IPS-15b (cell line): ENCODE measurements around the gene SDC3.

ENCODE experiments used
- H3K27me3 ChIP-seq: one replicate; pipeline ENCODE4 v1.6.1; 2013; ENCODE audit warnings: low read length; ENCODE audit not compliant: control insufficient read depth, insufficient read depth
- H3K36me3 ChIP-seq: one replicate; pipeline ENCODE4 v1.6.1; 2013; ENCODE audit warnings: low read length; ENCODE audit not compliant: control insufficient read depth, insufficient read depth
- H3K4me1 ChIP-seq: one replicate; pipeline ENCODE4 v1.6.1; 2013; ENCODE audit warnings: mild to moderate bottlenecking, low read length; ENCODE audit not compliant: control insufficient read depth, insufficient read depth
- H3K4me3 ChIP-seq: one replicate; pipeline ENCODE4 v1.5.1; 2013; ENCODE audit warnings: low read depth, low read length
- H3K9ac ChIP-seq: one replicate; pipeline ENCODE4 v1.6.1; 2013; ENCODE audit warnings: low read depth, mild to moderate bottlenecking, low read length
- H3K9me3 ChIP-seq: one replicate; pipeline ENCODE4 v1.6.1; 2013; ENCODE audit warnings: mild to moderate bottlenecking, low read length; ENCODE audit not compliant: control insufficient read depth, insufficient read depth

Gene SDC3

DNA sequence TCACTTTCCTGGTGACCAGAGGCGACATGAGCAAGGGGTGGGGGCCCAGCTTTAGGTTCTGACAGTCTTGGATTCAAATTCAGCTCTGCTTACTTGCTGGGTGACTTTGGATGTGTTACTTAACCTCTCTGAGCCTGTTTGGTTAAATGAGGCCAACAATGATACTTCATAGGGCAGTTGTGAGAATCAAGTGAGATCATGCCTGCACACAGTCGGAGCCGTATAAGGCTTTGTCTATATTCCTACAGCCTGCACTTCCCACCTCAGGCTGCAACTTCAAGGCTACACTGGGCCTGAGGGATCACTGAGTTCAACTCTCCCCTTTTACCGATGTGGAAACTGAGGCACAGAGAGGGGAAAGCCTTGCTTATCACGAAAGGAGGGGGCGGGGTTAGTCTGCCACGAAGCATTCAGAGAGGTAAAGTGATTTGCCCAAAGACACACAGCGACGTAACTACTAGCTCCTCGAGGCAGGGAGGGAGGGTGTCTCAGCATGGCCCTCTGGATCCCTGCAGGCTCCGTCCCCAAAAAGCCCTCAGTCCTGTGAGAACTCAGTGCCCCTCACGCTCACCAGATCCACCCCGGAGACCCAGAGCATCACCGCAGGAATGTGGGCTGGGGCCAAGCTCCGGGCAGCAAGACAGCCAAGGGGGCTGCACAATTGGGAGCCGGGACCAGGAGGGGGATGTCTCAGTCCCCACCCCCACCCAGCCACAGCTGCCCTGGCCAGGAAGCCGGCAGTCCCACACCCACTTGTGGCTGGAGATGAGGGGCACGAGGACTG is 25.0 kb downstream of the SDC3 start:
- H3K4me3 ChIP-seq, result no peak overlapping the region
- H3K9ac ChIP-seq, result no peak overlapping the region
- H3K9me3 ChIP-seq, result no peaks in the 10 kb centered on the region
- H3K36me3 ChIP-seq, result no peaks in the 10 kb centered on the region
- no peaks in the 10 kb centered on the region for H3K27me3 ChIP-seq
- peaks cover 12% of the 10 kb centered on the region for H3K4me1 ChIP-seq

DNA sequence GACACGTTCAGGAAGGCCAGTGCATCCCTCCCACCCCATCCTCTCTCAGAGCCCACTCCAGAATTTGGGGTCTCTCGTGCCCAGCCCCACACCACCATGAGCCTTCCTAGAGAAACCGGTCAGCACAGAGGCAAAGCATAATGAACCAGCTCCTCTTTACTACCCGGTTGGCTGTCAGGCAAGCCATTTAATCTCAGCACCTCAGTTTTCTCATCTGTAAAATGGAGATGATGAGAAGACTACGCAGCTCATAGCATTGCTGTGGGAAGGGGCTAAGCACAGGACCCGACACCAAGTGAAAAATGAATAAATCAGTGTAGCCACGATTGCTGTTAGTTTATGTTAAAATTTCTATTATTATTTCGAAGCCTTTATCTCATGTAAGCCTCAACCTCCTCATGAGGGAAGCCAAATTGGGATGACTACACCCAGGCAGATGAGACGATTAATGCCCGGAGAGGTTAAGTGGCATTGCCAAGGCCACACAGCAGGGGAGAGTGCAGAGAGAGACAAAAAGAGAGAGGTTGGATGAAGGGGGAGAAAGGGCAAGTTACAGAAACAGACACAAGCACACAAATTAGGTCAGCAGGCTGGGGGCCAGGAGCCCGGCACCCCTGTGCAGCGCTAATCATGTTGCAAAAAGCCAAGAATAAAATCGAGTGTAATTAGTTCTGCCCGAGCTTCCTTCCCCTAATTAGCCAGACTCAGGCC is 25.7 kb downstream of the SDC3 start:
- Histone ChIP-seq H3K9ac (no peak overlapping the region), H3K4me1 (peaks cover 8% of the 10 kb centered on the region), H3K9me3 (no peaks in the 10 kb centered on the region), H3K4me3 (no peak overlapping the region), H3K27me3 (no peaks in the 10 kb centered on the region), H3K36me3 (no peaks in the 10 kb centered on the region)

DNA sequence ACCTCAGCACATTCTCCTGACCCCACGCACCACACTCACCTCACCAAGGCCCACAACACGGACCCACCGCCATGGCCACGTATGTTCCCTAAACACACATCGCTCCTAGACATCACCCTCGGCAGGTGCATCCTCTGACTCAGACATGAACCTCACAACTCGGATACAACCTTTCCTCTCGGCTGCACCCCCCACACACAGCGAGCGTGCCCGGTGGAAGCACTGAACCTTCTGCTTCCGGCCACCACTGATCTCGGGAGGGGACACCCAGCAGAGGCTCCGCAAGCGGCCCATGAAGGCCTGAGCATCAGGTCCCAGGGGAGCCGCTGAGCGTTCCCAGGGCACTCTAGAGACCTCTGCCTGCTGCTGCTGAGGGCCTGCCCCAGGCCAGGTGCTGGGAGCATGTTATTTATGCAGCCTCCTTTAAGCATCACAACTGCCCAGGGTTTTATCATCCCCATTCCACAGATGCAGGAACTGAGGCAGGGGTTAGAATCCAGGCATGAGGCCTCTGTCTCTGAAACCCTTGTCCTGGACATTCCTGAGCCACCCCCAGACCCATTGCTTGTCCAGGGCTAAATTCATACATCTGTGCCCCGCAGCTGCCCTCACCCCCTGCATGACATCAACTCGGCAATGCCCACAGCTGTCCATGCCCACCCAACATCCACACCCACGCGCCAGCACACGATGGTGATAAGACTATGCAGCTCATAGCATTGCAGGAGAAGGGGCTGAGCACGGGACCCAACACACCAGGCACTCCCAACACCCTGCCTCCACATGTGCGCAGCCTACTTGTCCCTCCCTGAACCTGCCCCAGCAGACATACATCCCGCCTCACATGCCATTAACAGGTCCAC is 27.0 kb downstream of the SDC3 start:
- H3K9ac ChIP-seq, result no peak overlapping the region
- H3K36me3 ChIP-seq, result no peaks in the 10 kb centered on the region
- peaks cover 5% of the 10 kb centered on the region for H3K4me1 ChIP-seq
- H3K4me3 ChIP-seq, result no peak overlapping the region
- H3K9me3 ChIP-seq, result no peaks in the 10 kb centered on the region
- no peaks in the 10 kb centered on the region for H3K27me3 ChIP-seq

DNA sequence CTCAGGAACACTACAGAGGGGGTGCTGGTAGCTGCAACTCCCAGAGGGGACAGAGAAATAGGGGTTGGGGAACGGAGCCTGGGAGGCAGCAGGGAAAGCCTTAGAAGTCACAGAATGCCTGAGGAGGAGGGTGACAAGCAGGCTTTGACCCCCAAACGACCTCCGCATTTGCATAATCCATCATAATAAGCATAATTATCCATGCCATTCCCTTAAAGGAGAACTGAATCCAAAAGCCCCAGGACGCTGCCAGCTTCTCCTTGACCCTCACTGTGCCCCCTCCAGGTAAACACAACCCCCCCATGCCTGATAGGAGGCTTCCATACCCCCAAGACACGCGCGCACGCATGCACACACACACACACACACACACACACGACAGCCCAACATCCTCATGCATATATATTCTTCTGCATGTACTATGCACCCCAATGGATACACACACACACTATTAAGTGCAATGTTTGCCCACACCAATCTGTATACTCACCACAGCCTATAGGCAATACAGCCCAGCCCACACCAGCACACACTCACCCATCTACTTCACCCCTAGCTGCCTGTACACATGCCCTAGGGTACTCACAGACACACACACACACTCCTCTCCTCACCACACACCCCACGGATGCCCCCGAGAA is 27.8 kb downstream of the SDC3 start:
- H3K27me3 ChIP-seq, result no peaks in the 10 kb centered on the region
- H3K4me3 ChIP-seq, result no peak overlapping the region
- H3K36me3 ChIP-seq, result no peaks in the 10 kb centered on the region
- H3K4me1 ChIP-seq, result peaks cover 5% of the 10 kb centered on the region
- no peaks in the 10 kb centered on the region for H3K9me3 ChIP-seq
- no peak overlapping the region for H3K9ac ChIP-seq

DNA sequence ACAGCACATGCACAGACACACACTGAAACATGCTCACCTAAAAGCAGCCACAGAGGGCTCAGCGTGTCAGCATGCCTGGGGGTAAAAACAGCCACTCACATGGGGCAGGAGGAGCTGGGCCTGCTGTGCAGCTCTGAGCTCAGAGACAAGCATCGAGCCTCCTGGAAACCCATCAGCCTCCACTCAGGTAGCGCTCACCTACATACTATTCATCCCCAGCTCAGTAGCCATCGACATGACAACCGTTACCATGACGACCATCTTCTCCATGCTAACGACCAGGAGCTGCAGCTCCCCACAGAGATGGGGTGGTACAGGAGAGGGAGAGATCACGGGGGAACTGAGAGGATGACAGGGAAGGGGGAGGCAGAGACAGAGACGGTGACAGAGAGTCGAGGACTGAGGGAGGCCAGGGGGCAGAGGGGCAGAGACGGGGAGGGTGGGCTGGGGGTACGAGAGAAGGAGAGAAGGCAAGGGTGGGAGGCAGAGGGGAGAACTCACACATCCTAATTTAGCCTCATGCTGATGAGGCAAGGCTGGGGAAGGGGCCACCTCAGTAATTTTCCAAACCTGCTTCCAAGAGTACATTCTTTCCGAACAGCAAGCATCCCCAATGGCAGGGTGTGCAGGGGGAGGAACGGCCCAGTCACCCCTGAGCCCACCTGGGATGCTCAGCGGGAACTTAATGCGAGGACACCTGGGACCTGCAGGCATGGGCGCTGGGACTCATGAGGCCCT is 28.4 kb downstream of the SDC3 start:
- no peaks in the 10 kb centered on the region for H3K9me3 ChIP-seq
- no peaks in the 10 kb centered on the region for H3K27me3 ChIP-seq
- H3K36me3 ChIP-seq, result no peaks in the 10 kb centered on the region
- H3K4me1 ChIP-seq, result peaks cover 5% of the 10 kb centered on the region
- H3K9ac ChIP-seq, result no peak overlapping the region
- no peak overlapping the region for H3K4me3 ChIP-seq

DNA sequence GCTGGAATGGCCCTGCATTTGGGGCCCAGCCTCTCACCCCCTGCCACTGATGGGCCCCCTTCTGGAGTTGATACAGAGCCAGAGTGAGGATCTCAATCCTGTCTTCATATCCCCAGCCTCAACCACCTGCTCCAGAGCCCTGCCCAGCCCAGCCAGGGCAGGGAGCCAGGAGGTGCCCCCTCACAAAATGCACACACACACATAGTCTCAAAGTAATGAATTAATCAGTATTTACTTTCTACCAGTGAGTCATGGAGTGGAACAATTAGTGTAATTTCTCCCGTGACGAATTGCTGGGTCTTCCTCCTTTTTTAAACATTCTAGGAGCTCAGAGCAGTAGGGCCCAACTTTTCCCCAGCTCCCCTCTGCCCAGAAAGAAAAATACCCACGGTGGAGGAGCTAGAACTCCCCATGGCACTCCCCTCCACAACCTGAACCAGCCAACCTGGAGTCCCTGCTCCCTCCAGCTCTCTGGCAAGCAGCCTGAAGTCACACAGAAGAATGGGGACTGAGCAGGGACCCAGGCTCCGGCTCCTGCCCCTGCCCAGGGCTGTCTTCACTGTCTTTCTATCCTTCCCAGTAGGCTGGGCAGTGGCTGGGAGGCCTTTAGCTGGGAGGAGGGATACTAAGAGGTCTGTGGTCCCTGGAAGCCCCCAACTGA is 29.3 kb downstream of the SDC3 start:
- Histone ChIP-seq H3K9ac (no peak overlapping the region), H3K4me3 (no peak overlapping the region), H3K9me3 (no peaks in the 10 kb centered on the region), H3K27me3 (no peaks in the 10 kb centered on the region), H3K4me1 (peaks cover 5% of the 10 kb centered on the region), H3K36me3 (no peaks in the 10 kb centered on the region)

DNA sequence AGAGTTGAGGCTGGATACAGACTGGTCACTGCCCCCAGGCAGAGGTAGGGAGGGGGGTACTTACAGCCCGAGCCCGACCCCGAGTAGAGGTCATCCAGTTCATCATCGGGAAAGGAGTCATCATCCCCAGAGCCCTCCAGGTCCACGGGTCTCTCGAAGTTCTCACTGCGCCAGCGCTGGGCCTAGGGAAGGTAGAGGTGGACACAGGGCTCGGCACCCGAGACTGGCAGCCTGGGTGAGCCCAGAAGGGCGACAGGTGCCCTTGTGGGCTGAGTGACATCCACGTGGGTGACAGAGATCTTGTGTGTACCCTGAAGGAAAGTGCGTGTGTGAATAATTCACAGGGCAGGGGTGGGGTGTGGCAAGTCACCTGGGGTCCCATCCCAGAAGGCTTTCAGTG is 30.0 kb downstream of the SDC3 start:
- H3K4me1 ChIP-seq, result peaks cover 5% of the 10 kb centered on the region

DNA sequence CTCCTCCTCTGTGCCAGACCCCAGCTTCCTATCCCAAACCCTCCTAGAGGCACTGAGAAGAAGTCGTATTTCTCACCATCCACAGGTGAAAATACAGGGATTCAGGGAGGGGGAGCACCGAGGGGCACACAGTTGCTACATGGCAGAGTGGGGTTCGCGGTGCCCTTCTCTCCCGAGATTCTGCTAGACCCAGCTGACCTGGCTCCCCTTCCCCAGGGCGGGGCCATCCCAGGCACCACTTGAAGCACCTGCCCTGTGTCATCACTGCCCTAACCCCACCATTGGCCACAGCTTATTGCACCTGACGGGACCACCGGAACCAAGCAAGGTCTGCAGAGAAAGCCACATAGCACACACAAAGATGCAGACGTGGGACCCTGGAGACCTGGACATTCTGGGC is 30.5 kb downstream of the SDC3 start:
- H3K4me3 ChIP-seq, result no peak overlapping the region
- no peaks in the 10 kb centered on the region for H3K9me3 ChIP-seq
- peaks cover 5% of the 10 kb centered on the region for H3K4me1 ChIP-seq
- no peak overlapping the region for H3K9ac ChIP-seq
- peaks cover under 1% of the 10 kb centered on the region for H3K36me3 ChIP-seq
- H3K27me3 ChIP-seq, result no peaks in the 10 kb centered on the region

More for the DNA sequence above, 30.0 kb downstream of the SDC3 start:
- Histone ChIP-seq H3K36me3 (no peaks in the 10 kb centered on the region), H3K4me3 (no peak overlapping the region), H3K9me3 (no peaks in the 10 kb centered on the region), H3K9ac (no peak overlapping the region), H3K27me3 (no peaks in the 10 kb centered on the region)

DNA sequence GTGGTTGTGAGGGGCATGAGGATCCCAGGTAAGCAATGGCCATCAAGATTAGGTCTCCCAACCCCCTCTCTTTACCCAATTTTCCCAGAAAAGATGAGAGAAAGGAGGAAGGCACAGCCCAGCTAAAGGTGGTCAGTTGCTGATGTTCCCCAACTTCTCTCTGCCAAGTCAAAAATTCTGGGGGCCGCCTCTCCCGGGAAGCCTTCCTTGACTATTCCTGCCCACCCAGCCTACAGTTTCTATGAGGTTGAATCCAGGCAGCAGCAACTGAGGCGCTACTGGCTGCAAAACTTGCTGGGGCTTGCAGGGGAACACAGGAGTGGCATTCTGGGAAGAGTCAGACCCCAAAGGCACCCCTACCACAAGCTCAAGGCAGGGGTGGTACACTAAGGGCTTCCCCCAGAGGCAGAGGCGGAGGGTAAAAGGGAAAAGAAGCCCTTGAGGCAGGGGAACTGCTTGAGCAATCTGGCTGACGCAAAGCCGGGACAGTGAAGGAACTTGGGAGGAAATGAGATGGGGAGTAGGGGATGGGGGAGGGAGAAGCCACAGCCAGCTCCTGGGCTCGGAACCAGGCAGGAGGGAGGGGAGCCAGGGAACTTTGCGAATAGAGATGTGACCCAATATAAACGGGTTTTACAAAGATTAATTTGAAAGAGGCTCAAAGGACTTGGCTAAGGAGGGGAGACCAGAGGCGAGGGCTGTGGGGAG is 31.2 kb downstream of the SDC3 start:
- Histone ChIP-seq H3K36me3 (peaks cover 6% of the 10 kb centered on the region), H3K9me3 (no peaks in the 10 kb centered on the region), H3K9ac (no peak overlapping the region), H3K4me1 (peaks cover 5% of the 10 kb centered on the region), H3K27me3 (no peaks in the 10 kb centered on the region), H3K4me3 (no peak overlapping the region)

DNA sequence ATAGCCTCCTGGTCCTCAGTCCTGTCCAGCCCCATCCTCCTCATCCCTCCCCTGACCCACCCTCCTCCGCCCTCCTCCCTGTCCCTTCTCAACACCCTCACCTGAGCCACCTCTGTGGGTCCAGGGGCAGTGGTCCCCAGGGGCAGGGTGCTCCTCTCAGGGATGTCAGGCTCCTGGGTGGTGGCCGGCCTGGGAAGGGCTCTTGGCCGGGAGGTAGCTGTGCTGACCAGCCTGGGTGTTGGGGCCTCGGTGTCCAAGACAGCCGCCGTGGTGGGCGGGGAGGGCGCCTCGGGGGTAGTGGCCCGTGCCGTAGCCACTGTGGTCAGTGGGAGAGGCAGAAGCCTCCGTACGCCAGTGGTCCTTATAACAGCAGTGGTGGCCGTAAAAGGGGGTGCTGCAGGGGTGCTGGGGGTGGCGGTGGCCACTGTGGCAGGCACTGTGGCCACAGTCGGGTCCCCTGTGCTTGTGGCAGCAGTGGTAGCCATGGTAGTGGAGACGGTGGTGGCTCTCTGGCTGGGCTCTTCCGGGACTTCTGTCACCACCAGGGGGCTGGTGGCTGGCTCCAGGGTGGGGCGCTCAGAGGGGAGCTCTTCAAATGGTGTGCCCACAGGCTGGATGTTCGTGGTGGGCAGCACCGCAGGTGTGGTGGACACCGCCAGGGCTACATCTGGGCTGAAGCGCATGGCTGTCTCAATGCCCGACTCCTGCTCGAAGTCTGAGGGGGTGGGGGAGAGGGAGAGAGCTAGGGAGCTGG is 31.9 kb downstream of the SDC3 start:
- peaks cover 9% of the 10 kb centered on the region for H3K36me3 ChIP-seq
- H3K9me3 ChIP-seq, result no peaks in the 10 kb centered on the region
- H3K9ac ChIP-seq, result no peak overlapping the region
- peaks cover 5% of the 10 kb centered on the region for H3K4me1 ChIP-seq
- H3K27me3 ChIP-seq, result no peaks in the 10 kb centered on the region
- H3K4me3 ChIP-seq, result no peak overlapping the region
